ENCODE results near the gene ZNF117.

DNA sequence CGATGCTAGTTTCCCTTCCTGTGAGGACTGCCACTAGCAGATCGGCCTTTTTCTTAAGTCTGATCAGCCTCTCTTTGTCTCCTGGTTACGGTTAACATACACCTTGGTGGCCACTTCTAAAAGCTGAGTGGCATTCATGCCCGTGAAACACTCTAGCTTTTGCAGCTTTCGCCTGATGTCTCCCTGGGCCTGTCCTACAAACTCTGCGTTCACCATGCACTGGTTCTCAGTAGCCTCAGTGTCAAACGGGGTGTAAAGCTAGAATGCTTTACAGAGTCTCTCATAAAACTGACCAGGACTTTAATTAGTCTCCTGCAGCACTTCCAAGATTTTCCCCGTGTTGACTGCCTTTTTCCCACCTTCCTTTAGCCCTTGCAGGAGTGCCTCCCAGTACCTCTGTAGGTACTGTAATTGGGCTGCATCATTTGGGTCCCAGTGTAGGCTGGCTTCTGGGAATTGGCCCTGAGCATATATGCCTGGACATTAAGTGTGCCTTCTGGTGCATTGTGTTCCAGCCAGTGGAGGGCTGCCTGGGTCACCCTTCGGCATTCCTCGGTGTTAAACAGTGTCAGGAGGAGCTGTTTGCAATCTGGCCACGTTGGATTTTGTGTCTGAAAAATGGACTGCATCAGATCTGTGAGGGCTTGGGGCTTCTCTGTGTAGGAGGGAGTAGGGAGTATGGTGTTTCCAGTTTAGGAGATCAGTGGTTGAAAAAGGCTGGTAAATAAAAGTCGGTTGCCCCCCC lies 6.5 kb upstream of the ZNF117 start:
- TF ChIP-seq GATA3 (IDR thresholded peaks at IDR 0.05; ENCODE audit: low read depth, low read length) (no peak), GATA2 (IDR thresholded peaks at IDR 0.05; ENCODE audit: low read depth, low read length) (no peak)
